HEK293T (cell line): ENCODE measurements around the gene ARID4B.

Experiments
- ARNT ChIP-seq: fragments of 450-650 bp; IDR thresholded peaks from 2 replicates; pipeline ENCODE4 v1.6.1; 2017; ENCODE audit warnings: mild to moderate bottlenecking
- FOXA1 ChIP-seq: fragments of 450-650 bp; IDR thresholded peaks from 2 replicates; pipeline ENCODE4 v1.6.1; 2016; ENCODE audit warnings: mild to moderate bottlenecking
- FOXK2 ChIP-seq: fragments of 450-650 bp; IDR thresholded peaks from 2 replicates; pipeline ENCODE4 v1.6.1; 2016; ENCODE audit warnings: mild to moderate bottlenecking
- HDGF ChIP-seq: fragments of 450-650 bp; IDR thresholded peaks from 2 replicates; pipeline ENCODE4 v1.6.1; 2017; ENCODE audit warnings: antibody characterized with exemption, borderline replicate concordance
- NFRKB ChIP-seq: fragments of 450-650 bp; IDR thresholded peaks from 2 replicates; pipeline ENCODE4 v1.6.1; 2016; ENCODE audit warnings: mild to moderate bottlenecking, moderate library complexity
- SP1 ChIP-seq: fragments of 450-650 bp; IDR thresholded peaks from 2 replicates; pipeline ENCODE4 v1.6.1; 2017
- TARDBP ChIP-seq: fragments of 450-650 bp; IDR thresholded peaks from 2 replicates; pipeline ENCODE4 v1.6.1; 2016

DNA sequence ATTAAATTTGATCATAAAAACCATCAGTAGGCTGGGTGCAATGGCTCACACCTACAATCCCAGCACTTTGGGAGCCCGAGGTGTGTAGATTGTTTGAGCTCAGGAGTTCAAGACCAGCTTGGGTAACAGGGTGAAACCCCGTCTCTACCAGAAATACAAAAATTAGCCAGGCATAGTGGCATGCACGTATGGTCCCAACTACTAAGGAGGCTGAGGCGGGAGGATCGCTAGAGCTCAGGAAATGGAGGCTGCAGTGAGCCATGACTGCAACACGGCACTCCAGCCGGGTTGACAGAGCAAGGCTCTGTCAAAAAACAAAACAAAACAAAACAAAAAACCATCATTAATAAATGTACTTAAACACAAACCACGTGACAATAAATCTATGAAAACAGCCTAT is 61.0 kb downstream of the ARID4B start:
- TF ChIP-seq FOXA1 (no peak), TARDBP (no peak), SP1 (no peak), NFRKB (no peak), HDGF (no peak), ARNT (no peak), FOXK2 (no peak)
